Gastrocnemius medialis (tissue), 4 donors: ENCODE measurements around the gene CAPN2.

Experiments used
- POLR2A ChIP-seq, 2 donors: fragments of 450-650 bp; IDR thresholded peaks; one replicate each; pipeline ENCODE4 v1.6.1; 2017; ENCODE audit warnings: antibody characterized with exemption in 2 of 2, mild to moderate bottlenecking in 2 of 2, moderate library complexity in 2 of 2
- TF ChIP-seq, protein P1 (sequence below), 5 experiments: fragments of 450-650 bp in 3 of 5; fragments of 200-600 bp in 2 of 5; sonication (generic) in 2 of 5; IDR thresholded peaks in 4 of 5; conservative IDR thresholded peaks in 1 of 5; 1 replicate in 4 of 5; 2 replicates in 1 of 5; pipeline ENCODE4 v1.5.1; 2016 to 2019; ENCODE audit warnings: antibody characterized with exemption in 5 of 5, mild to moderate bottlenecking in 3 of 5, moderate library complexity in 3 of 5

DNA sequence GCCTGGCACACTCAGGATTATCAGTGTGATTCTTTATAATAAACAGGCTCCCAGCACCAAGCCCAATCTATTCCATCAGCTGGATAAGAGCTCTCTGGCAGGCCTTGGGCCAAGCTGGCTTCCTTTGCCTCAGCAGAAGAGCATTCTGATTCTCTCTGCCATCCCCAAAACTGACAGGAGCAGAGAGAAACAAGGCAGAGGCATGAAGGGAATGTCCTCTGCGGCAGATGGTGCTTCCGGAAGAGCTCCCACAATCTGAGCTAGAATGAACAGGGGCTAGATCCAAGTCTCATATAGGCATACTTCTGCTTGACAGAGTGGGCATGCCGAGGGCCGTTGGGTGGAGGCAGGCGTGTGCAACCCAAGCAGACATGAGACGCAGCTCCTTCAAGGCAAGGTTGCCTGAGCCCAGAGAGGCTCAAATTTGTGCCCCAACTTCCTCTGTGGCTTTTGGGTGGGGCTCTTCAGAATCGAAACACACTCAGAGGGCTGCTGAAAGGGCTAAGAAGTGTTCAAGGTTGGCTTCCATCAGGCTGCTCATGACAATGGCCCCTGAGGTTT is 4.0 kb downstream of the CAPN2 start:
- TF ChIP-seq, protein P1, sequence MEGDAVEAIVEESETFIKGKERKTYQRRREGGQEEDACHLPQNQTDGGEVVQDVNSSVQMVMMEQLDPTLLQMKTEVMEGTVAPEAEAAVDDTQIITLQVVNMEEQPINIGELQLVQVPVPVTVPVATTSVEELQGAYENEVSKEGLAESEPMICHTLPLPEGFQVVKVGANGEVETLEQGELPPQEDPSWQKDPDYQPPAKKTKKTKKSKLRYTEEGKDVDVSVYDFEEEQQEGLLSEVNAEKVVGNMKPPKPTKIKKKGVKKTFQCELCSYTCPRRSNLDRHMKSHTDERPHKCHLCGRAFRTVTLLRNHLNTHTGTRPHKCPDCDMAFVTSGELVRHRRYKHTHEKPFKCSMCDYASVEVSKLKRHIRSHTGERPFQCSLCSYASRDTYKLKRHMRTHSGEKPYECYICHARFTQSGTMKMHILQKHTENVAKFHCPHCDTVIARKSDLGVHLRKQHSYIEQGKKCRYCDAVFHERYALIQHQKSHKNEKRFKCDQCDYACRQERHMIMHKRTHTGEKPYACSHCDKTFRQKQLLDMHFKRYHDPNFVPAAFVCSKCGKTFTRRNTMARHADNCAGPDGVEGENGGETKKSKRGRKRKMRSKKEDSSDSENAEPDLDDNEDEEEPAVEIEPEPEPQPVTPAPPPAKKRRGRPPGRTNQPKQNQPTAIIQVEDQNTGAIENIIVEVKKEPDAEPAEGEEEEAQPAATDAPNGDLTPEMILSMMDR (IDR thresholded peaks at IDR 0.05 in 4 of 5, conservative IDR thresholded peaks at IDR 0.05 in 1 of 5) = no peak
- TF ChIP-seq POLR2A (IDR thresholded peaks at IDR 0.05) = no peak
